ENCODE data around the gene PARP8.

Gene PARP8

DNA sequence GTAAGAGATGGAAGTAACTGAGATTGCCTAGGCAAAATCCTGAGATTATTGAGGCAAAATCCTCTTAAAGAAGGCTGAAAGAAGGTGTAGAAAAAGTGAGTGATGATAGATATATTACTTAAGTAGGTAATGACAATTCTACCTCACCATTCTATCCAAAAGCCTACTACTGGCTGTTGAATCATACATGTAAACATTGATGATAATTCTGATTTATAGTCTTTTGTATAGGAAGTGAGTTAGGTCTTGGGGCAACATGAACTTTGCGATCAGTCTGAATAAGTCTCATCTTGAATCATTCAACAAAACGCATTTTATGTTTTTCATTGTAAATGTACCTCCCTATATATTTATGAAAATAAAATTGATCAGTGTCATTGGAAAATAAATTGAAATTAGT, 99.6 kb downstream of the PARP8 start:
- Histone ChIP-seq H2AFZ (ENCODE audit: low read length) (no peak overlapping the region), H3K9me3 (ENCODE audit: low read length) (no peaks in the 10 kb centered on the region), H3K4me3 (ENCODE audit: low read depth, low read length, poor library complexity, severe bottlenecking) (no peak overlapping the region), H3K9me2 (ENCODE audit: low read depth, low read length) (no peaks in the 10 kb centered on the region), H3K9ac (ENCODE audit: low read length) (no peak overlapping the region), H3F3A (ENCODE audit: insufficient read depth, low read length) (no peaks in the 10 kb centered on the region), H3K79me2 (ENCODE audit: insufficient read depth, low read length) (no peaks in the 10 kb centered on the region), H3K4me1 (ENCODE audit: insufficient read depth, low read length, severe bottlenecking) (peaks cover 18% of the 10 kb centered on the region), H3K27ac (ENCODE audit: low read depth, low read length, poor library complexity, severe bottlenecking) (no peak overlapping the region), H3K4me2 (ENCODE audit: low read length) (no peak overlapping the region), H3K27me3 (ENCODE audit: insufficient read depth, low read length) (no peaks in the 10 kb centered on the region), H3K36me3 (ENCODE audit: insufficient read depth, low read length) (peaks cover 64% of the 10 kb centered on the region; the same call in 1 of the 2 replicates), H4K20me1 (ENCODE audit: insufficient read depth, low read length) (no peaks in the 10 kb centered on the region)
- no peak for TF ChIP-seq EZH2 (IDR thresholded peaks at IDR 0.05; ENCODE audit: borderline replicate concordance, low read length)
- TF ChIP-seq, protein P1, sequence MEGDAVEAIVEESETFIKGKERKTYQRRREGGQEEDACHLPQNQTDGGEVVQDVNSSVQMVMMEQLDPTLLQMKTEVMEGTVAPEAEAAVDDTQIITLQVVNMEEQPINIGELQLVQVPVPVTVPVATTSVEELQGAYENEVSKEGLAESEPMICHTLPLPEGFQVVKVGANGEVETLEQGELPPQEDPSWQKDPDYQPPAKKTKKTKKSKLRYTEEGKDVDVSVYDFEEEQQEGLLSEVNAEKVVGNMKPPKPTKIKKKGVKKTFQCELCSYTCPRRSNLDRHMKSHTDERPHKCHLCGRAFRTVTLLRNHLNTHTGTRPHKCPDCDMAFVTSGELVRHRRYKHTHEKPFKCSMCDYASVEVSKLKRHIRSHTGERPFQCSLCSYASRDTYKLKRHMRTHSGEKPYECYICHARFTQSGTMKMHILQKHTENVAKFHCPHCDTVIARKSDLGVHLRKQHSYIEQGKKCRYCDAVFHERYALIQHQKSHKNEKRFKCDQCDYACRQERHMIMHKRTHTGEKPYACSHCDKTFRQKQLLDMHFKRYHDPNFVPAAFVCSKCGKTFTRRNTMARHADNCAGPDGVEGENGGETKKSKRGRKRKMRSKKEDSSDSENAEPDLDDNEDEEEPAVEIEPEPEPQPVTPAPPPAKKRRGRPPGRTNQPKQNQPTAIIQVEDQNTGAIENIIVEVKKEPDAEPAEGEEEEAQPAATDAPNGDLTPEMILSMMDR (IDR thresholded peaks at IDR 0.05; ENCODE audit: low read length) = no peak

DNA sequence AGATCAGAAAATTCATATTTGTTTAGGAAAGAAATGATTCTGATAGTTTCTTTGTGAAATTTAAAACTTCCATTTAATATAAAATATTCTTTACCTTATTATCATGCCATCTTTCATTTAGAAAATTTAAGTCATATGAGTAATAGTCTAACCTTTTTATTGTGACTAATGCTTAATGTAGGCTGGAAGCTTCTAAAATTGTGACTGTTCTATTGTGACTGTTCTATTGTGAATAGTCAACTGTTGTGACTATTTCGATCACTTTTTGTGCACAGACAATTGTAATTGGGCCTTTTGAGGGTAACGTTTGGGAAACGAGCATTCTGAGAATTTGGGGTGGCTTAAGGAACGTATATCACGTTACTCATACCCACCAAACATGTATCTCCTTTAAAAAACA, 100.0 kb downstream of the PARP8 start:
- Histone ChIP-seq H3K9me3 (ENCODE audit: low read length) (no peaks in the 10 kb centered on the region), H3K4me1 (ENCODE audit: insufficient read depth, low read length, severe bottlenecking) (peaks cover 18% of the 10 kb centered on the region), H4K20me1 (ENCODE audit: insufficient read depth, low read length) (no peaks in the 10 kb centered on the region), H3F3A (ENCODE audit: insufficient read depth, low read length) (no peaks in the 10 kb centered on the region), H3K4me2 (ENCODE audit: low read length) (no peak overlapping the region), H3K4me3 (ENCODE audit: low read depth, low read length, poor library complexity, severe bottlenecking) (no peak overlapping the region), H3K79me2 (ENCODE audit: insufficient read depth, low read length) (no peaks in the 10 kb centered on the region), H3K9me2 (ENCODE audit: low read depth, low read length) (no peaks in the 10 kb centered on the region), H2AFZ (ENCODE audit: low read length) (no peak overlapping the region), H3K27me3 (ENCODE audit: insufficient read depth, low read length) (no peaks in the 10 kb centered on the region), H3K9ac (ENCODE audit: low read length) (no peak overlapping the region), H3K27ac (ENCODE audit: low read depth, low read length, poor library complexity, severe bottlenecking) (no peak overlapping the region), H3K36me3 (ENCODE audit: insufficient read depth, low read length) (peaks cover 68% of the 10 kb centered on the region; the same call in 1 of the 2 replicates)
- TF ChIP-seq EZH2 (IDR thresholded peaks at IDR 0.05; ENCODE audit: borderline replicate concordance, low read length) = no peak
- TF ChIP-seq, protein P1 (IDR thresholded peaks at IDR 0.05; ENCODE audit: low read length) = no peak

DNA sequence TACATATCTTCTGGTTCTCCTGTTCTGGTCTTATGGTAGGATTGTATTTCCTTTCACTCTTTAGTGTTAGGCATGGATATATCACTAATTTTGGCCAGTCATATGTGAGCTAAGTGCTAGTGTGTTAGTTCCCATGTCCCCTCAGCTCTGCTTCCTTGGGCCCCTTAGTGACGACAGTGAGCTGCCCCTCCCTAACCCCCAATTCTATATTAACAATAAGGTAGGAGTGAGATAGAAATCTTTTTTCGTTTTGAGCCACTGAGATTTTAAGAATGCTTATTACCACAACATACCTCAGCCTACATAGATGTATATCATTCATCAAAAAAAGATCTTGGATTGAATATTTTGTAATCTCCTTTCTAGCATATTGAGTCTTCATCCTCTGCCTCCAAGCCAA, 100.5 kb downstream of the PARP8 start:
- Histone ChIP-seq H4K20me1 (ENCODE audit: insufficient read depth, low read length) (no peaks in the 10 kb centered on the region), H3K9me2 (ENCODE audit: low read depth, low read length) (no peaks in the 10 kb centered on the region), H2AFZ (ENCODE audit: low read length) (no peak overlapping the region), H3K79me2 (ENCODE audit: insufficient read depth, low read length) (no peaks in the 10 kb centered on the region), H3K4me2 (ENCODE audit: low read length) (no peak overlapping the region), H3K4me3 (ENCODE audit: low read depth, low read length, poor library complexity, severe bottlenecking) (no peak overlapping the region), H3K36me3 (ENCODE audit: insufficient read depth, low read length) (peaks cover 69% of the 10 kb centered on the region), H3K9me3 (ENCODE audit: low read length) (0 out of 2 replicates have a peak, but pooled peaks cover 2% of the 10 kb centered on the region), H3K27ac (ENCODE audit: low read depth, low read length, poor library complexity, severe bottlenecking) (no peak overlapping the region), H3K9ac (ENCODE audit: low read length) (no peak overlapping the region), H3K4me1 (ENCODE audit: insufficient read depth, low read length, severe bottlenecking) (peaks cover 18% of the 10 kb centered on the region), H3F3A (ENCODE audit: insufficient read depth, low read length) (no peaks in the 10 kb centered on the region), H3K27me3 (ENCODE audit: insufficient read depth, low read length) (no peaks in the 10 kb centered on the region)
- TF ChIP-seq, protein P1 (IDR thresholded peaks at IDR 0.05; ENCODE audit: low read length) = no peak
- TF ChIP-seq EZH2 (IDR thresholded peaks at IDR 0.05; ENCODE audit: borderline replicate concordance, low read length) = no peak
